ENCODE measurements around the gene TMEM163.

The TMEM163 gene

DNA sequence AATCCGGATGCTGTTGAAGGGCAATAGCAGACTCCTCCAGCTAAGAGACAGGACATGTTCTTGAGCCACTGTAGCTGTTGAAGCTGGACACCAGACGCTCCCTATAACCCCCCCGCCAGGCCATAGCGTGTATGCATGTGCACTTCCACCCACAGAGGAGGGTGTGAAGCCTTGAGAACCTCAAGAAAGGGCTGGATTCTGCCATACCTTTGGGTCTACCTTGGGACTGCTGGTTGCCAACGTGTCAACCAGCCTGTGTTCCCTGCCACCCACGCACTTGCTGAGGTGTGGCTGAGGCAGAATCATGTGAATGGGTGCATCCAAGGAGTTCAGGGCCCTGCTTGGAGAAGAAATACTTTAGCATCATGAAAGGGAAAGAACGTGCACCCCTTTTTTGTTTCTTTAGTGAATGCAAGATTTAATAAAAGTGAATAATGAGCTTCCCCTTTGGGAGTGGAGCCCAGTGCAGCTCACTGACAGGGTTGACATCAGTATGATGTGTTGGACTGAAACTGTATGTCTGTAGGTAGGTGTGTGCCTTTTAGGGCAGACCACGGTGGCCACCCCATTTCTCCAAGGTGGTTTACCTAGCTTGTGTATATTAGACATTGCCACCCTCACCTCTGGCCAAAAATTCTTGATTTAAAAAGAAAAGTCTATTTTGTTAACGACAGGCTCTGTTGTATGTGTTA lies 266.6 kb downstream of the TMEM163 start:
- no peak for FAIRE-seq

GRCh38 chr2:134451347-134451630 lies 267.5 kb downstream of the TMEM163 start:
- no peak for FAIRE-seq

DNA sequence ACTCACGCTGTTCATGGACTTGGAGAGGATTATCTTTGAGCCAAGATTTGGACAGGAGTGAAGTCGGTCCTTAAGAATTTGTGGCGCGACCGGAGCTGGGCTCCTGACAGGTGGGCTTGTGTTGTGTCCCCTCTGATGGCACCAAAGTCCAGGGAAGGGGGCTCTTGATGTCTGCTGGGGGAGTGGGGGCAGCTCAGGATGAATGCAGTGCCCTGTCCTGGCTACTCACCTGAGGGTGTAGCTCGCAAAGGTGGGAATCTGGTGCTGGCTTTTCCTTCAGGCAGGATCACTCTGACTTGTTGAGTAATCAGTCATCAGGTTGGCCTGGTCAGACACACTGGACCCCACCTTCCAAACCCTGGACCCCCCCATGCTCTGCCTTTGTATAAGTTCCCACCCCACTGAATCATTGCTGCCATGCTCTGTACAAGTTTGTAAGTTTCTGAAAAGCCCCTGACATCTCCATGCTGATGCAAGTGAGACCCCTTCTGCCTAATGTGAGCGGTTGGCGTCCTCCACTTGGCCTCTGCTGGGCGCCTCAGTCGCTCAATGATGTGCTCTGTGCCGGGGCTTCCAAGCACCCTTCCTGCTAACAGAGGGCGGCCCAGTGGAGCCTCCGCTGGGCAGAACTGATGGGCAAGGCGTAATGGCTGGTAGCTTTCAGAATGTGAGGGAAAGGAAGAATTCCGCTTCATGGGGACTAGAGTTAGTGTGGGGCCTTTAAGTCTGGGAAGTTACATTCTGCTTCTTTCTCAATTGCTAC lies 268.9 kb downstream of the TMEM163 start:
- no peak for FAIRE-seq

DNA sequence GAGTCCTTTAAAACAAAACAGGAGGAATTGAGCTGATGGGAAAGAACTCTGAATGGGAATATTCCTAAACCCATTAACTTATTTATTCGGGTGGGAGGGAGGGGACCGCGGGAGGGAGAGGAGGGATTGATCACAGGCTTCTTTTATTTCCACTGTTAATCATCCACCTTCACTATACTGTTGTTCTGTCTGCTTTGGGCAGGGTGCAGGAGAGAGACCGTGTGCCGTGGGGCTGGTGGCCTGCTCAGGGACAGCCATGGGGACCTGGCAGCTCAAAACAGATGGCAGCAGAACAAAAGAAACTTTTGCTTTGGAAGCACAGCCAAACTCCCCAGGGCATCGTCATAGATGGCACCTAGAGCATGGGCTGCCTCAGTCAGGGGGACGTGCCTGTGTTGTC lies 269.6 kb downstream of the TMEM163 start:
- no peak for FAIRE-seq

GRCh38 chr2:134448650-134449049 lies 270.1 kb downstream of the TMEM163 start:
- no peak for FAIRE-seq

GRCh38 chr2:134447669-134448068 lies 271.1 kb downstream of the TMEM163 start:
- no peak for FAIRE-seq

- no peak for FAIRE-seq
Observed at GRCh38 chr2:134446383-134447017, 272.3 kb downstream of the TMEM163 start.

GRCh38 chr2:134445985-134446382 lies 272.8 kb downstream of the TMEM163 start:
- FAIRE-seq, result no peak

DNA sequence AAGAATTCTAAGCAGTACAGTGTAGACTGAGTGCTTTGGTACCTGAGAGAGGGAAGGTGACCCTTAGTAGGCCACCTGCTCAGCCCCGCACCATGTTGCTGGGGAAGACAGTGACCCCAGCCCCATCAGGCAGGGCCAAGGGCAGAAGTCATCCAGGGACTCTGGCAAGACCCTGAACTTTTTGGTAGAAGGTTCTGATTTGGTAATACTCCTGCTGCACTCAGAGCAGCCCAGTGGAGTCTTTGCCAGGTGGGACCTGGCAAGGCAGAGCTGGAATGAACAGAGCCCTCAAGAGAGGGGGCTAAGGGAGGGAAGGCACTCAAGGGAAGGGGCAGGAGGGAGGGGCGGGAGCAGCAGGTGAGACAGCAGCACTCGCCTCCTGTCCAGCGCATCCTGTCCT lies 273.7 kb downstream of the TMEM163 start:
- FAIRE-seq, result no peak

GRCh38 chr2:134443814-134444480 lies 274.9 kb downstream of the TMEM163 start:
- FAIRE-seq, result no peak

GRCh38 chr2:134441153-134441863 lies 277.5 kb downstream of the TMEM163 start:
- no peak for FAIRE-seq

DNA sequence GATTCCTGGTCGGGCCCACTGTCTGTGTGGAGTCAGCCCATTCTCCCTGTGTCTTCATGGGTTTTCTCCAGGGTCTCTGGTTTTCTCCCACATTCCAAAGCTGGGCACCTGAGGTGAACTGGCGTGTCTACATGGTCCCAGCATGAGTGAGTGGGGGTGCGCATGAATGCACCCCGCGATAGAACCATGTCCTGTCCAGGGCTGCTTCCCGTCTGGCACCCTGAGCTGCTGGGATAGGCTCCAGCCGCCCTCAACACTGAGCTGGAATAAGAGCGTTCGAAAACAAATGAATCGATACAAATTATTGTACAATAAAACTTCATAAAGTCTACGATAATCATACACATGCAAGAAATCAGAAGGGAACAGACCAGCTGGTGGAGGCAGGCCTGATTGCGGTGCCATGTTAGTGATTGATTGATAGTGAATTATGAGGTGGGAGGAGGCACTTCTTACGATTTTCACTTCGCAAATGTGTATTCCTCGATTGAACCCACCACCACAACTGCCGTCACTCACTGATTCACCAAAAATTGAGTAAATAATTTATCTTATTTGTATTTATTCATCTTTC lies 278.4 kb downstream of the TMEM163 start:
- no peak for FAIRE-seq

DNA sequence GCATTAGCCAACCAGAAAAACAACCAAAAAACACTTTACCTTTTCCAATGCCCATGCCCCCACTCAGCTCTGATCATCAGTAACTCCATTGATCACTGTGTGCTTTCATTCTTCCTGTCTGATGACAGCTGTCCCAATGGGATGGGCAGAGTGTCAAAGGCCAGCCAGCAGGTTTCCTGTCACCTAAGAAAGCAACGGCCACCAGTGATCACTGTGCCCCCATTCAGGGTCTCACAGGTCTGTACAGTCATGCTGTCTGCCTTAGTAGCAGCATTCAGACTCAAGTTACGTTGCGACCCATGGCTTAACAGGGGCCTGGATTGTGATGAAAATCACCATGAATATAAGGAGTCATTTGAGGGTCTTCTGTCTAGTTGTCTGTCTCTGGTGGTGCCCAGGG lies 280.4 kb downstream of the TMEM163 start:
- no peak for FAIRE-seq

GRCh38 chr2:134436706-134437105 lies 282.1 kb downstream of the TMEM163 start:
- FAIRE-seq, result no peak

DNA sequence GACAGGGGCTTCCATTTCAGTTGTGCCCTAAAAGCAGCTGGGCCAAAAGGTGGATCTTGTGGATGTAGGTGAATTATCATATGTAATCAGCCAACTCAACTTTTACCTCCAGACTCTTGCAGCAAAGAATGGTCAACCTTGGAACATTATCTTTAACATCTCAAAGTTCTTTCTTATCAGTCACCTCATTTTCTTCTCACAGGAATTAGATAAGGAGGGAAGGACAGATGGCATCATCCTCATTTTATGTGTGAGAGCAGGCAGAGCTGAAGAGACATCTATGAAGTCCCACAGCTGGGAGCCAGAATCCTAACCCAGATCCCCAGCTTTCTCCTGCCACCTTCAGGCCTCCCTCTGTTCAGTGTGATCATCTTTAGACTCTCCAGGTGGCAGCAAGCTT lies 282.9 kb downstream of the TMEM163 start:
- FAIRE-seq, result no peak

DNA sequence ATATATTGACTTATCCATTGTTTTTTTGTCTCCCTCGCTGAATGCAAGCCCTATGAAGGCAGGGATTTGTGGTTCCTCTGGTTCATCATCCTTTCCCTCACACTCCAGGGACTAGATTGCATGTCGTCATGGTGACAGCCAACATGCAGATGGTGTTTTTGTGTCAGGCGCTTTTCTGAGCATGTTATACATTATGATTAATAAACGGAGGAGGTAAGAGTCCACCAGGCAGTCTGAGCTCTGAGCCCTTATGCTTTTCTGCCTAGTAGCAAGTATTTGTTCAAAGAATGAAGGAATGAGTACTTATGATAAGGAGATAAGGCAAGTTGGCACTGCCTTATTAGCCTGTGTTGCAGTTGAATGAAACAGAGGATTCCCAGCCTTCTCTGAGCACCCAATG lies 283.3 kb downstream of the TMEM163 start:
- no peak for FAIRE-seq

GRCh38 chr2:134433979-134434378 lies 284.8 kb downstream of the TMEM163 start:
- FAIRE-seq, result no peak

GRCh38 chr2:134433469-134433868 lies 285.3 kb downstream of the TMEM163 start:
- FAIRE-seq, result no peak

DNA sequence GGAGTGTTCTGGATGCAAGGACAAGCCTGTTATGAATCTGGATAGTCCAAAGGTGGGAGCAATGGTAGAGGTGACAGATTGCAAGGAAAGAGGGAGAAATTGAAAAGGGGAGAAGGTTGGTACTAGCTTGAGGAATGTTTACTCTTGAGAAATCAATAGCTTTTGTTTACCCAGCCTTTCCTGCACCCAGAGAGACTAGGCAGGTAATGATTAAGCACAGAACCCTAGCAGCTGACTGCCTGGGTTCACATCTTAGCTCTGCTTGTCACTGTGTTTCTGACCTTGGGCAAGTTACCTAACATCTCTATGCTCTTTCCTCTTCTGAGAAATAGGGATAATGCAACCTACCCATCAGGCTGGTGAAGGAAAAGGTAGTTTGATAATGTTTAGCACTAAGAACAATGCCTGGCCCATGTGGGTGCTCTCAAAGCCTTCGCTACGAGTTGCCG lies 286.3 kb downstream of the TMEM163 start:
- FAIRE-seq, result no peak

DNA sequence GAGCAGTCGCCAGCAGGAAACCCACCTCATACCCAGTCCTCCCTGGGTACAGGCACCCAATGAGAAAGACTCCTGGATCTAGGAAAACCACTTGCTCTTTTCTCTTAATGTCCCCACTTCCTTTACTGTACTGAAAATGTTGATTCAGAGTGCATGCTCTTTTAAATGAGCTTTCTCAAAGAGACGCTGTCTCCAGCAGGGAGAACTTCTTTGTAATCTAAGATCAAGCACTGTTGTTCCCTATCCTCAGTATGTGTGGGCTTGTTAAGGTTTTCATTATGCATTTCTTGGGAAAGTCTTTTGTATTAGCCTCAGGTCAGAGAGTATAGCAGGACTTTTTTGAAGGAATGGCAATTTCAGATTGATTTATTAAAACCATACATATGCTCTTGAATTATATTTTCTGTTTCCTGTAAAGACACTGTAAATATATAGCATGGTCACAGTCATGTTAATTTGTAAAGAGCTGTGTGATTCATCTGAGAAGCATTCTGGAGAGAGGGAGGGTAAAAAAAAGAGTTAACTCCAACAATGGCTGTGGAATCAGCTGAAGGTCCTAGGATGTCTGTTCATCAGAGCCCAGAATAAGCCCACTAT lies 286.9 kb downstream of the TMEM163 start:
- FAIRE-seq, result no peak

GRCh38 chr2:134429886-134430285 lies 288.9 kb downstream of the TMEM163 start:
- FAIRE-seq, result no peak

DNA sequence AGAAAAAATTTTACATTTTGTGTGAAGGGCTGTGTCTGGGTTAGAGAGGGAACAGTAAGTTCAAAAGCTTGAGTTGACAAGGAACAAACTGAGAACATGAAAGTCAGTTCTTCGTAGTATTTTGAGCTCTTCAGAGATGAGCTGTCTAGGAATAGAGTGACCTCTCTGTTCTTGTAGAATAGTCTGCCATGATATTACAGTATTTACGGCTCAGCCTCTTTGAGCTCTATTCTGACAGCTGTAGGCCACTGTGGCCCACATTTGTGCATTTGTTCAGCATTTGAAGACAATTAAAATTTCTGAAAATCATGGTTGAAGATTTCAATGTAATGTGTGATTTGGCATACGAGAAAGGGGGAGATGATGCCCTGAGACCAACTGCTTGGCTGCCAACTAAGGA lies 292.1 kb downstream of the TMEM163 start:
- no peak for FAIRE-seq
